ENCODE results near the gene FRMPD3. TPM values are rescaled to one million over a fixed set of nuclear protein-coding genes. Genes with fewer than 3 reads are reported as not detected.
A peak's percentile ranks its signal among the peaks of the same experiment; 100 is the strongest.

The FRMPD3 gene
- total RNA-seq, 1 donor from 2014 or later, result 1.9 TPM

GRCh38 chrX:107480272-107480671 lies 30.8 kb downstream of the FRMPD3 start:
- DNase-seq (ENCODE audit: extremely low spot score, unreplicated experiment), result no peak
- H3K9me3 Mint-ChIP-seq, result no peaks in the 10 kb centered on the region
- no peak for TF ChIP-seq CTCF (conservative IDR thresholded peaks at IDR 0.05)
- H3K27ac Mint-ChIP-seq, result no peak overlapping the region
- no peaks in the 10 kb centered on the region for H3K36me3 Mint-ChIP-seq
- no peaks in the 10 kb centered on the region for H3K27me3 Mint-ChIP-seq
- no peak overlapping the region for H3K4me3 Mint-ChIP-seq
- peaks cover 10% of the 10 kb centered on the region for H3K4me1 Mint-ChIP-seq (ENCODE audit: unreplicated experiment)

DNA sequence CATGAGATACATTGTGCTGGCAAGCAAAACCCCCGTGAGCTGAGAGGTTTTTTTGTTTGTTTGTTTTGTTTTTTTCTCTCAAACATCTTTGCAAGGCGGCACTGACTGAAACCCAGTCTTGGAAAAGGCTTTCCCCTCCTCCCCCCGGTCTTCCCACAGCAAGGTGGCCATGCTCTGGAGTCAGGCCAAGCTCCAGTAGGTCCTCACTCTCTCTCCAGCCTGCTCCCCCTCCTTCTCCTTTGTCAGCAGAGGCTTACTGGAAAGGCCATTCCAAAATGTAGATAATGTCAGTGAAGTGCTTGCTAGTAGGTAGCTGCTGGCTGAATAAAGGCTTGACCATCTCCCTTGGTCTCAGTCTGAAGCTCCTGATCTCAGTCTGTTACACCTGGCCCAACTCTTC lies 32.6 kb downstream of the FRMPD3 start:
- no peak overlapping the region for H3K27ac Mint-ChIP-seq
- DNase-seq (ENCODE audit: extremely low spot score, unreplicated experiment), result no peak
- no peaks in the 10 kb centered on the region for H3K27me3 Mint-ChIP-seq
- H3K36me3 Mint-ChIP-seq, result no peaks in the 10 kb centered on the region
- TF ChIP-seq CTCF (conservative IDR thresholded peaks at IDR 0.05), result no peak
- peaks cover 10% of the 10 kb centered on the region for H3K4me1 Mint-ChIP-seq (ENCODE audit: unreplicated experiment)
- H3K4me3 Mint-ChIP-seq, result no peak overlapping the region
- no peaks in the 10 kb centered on the region for H3K9me3 Mint-ChIP-seq

DNA sequence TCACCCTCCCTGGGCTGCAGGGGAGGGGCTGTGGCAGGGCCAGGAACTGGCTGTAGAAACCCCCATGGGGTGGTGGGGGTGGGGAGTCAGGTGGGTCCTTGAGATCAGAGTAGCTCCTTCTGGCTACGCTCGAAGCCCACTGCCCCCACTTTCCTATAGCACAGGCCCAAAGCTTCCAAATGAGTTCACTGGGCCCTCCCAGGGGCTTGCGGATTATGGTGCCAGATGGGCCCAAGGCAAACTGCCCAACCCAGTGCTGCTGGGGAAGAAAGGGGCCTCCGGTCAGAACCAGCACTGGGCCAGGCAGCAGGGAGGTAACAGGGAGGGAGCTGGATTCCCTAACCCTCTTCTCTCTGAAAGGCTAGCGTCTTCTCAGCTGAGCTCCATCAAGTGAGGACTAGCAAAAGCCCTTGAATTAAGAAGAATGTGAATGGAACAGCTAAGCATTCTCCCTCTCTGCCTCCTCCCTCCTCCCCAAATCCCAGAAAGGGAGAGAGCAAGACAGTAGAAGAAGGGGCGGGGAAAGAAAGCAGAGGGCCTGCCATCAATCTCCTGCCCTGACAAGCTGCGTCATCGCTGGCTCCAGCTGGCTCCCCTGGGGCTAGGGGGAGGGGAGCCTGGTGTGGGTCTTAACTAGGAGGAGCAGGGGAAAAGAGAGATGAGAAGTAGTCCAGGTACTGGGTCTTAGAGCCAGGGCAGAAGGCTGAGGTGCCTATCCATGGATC lies 34.7 kb downstream of the FRMPD3 start:
- Mint-ChIP-seq H3K27me3 (no peaks in the 10 kb centered on the region), H3K9me3 (peaks cover 4% of the 10 kb centered on the region), H3K27ac (peak overlapping the region; percentile 51), H3K36me3 (no peaks in the 10 kb centered on the region), H3K4me3 (peak overlapping the region; percentile 68), H3K4me1 (ENCODE audit: unreplicated experiment) (peaks cover 10% of the 10 kb centered on the region)
- DNase-seq (ENCODE audit: extremely low spot score, unreplicated experiment), result no peak
- TF ChIP-seq CTCF (conservative IDR thresholded peaks at IDR 0.05), result no peak

DNA sequence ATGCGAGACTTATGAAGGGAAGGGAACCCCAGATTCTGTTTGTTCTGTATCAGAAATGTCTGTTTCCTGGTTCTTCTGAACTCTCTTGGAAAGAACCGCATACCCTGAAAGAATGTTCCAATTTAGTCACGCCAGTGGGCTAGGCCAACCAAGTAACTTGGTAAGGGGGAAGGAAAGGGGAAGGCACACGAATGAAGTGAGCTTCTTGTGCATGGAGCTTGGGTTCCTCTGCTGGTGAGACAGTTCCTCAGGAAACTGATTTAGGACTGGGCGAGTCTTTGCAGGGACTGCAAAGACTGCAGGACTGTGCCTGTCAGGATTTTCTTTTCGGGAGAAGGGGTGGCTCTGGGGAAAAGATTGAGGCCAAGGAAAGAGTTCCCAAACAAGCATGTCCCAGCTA lies 35.6 kb downstream of the FRMPD3 start:
- Mint-ChIP-seq H3K4me1 (ENCODE audit: unreplicated experiment) (peaks cover 10% of the 10 kb centered on the region), H3K36me3 (no peaks in the 10 kb centered on the region), H3K27me3 (no peaks in the 10 kb centered on the region), H3K9me3 (peaks cover 4% of the 10 kb centered on the region), H3K4me3 (no peak overlapping the region), H3K27ac (no peak overlapping the region)
- no peak for TF ChIP-seq CTCF (conservative IDR thresholded peaks at IDR 0.05)
- DNase-seq (ENCODE audit: extremely low spot score, unreplicated experiment), result no peak

GRCh38 chrX:107493141-107493540 lies 43.7 kb downstream of the FRMPD3 start:
- peaks cover 3% of the 10 kb centered on the region for H3K4me1 Mint-ChIP-seq (ENCODE audit: unreplicated experiment)
- TF ChIP-seq CTCF (conservative IDR thresholded peaks at IDR 0.05), result no peak
- H3K27me3 Mint-ChIP-seq, result no peaks in the 10 kb centered on the region
- H3K36me3 Mint-ChIP-seq, result no peaks in the 10 kb centered on the region
- H3K9me3 Mint-ChIP-seq, result peaks cover under 1% of the 10 kb centered on the region
- no peak overlapping the region for H3K4me3 Mint-ChIP-seq
- DNase-seq (ENCODE audit: extremely low spot score, unreplicated experiment), result no peak
- H3K27ac Mint-ChIP-seq, result peak overlapping the region; percentile 33

Measured in type B pancreatic cell (in vitro differentiated cells).